Stimulated activated CD8-positive, alpha-beta memory T cell treated with anti-CD3 and anti-CD28 coated beads, Interleukin-15, amount 100 ng/mL, for 48 hours (primary cell): ENCODE results near the gene MMP20.

Source experiments
- DNase-seq, 2 donors: peaks; one replicate each; pipeline ENCODE4 v3.0.0-alpha.2; 2020; ENCODE audit warnings: low read depth in 2 of 2

The MMP20 gene

GRCh38 chr11:102560555-102561011 lies 64.5 kb downstream of the MMP20 start:
- DNase-seq, result no peak

- DNase-seq, result no peak
Measured at GRCh38 chr11:102559839-102560238, 65.3 kb downstream of the MMP20 start.

- no peak for DNase-seq
Measured at GRCh38 chr11:102555091-102555490, 70.0 kb downstream of the MMP20 start.

GRCh38 chr11:102553835-102554282 lies 71.3 kb downstream of the MMP20 start:
- DNase-seq, result no peak

GRCh38 chr11:102552447-102553194 lies 72.5 kb downstream of the MMP20 start:
- no peak for DNase-seq

- DNase-seq, result no peak
Measured at GRCh38 chr11:102552020-102552419, 73.1 kb downstream of the MMP20 start.

- DNase-seq, result no peak
Measured at GRCh38 chr11:102551169-102551781, 73.9 kb downstream of the MMP20 start.

GRCh38 chr11:102546923-102547471 lies 78.1 kb downstream of the MMP20 start:
- no peak for DNase-seq

GRCh38 chr11:102546427-102546826 lies 78.7 kb downstream of the MMP20 start:
- no peak for DNase-seq

GRCh38 chr11:102545701-102546100 lies 79.4 kb downstream of the MMP20 start:
- no peak for DNase-seq

GRCh38 chr11:102544594-102544993 lies 80.5 kb downstream of the MMP20 start:
- no peak for DNase-seq

GRCh38 chr11:102539567-102539966 lies 85.6 kb downstream of the MMP20 start:
- no peak for DNase-seq

- no peak for DNase-seq
Measured at GRCh38 chr11:102538932-102539331, 86.2 kb downstream of the MMP20 start.

GRCh38 chr11:102534261-102534872 lies 90.8 kb downstream of the MMP20 start:
- DNase-seq, result no peak

- no peak for DNase-seq
Measured at GRCh38 chr11:102530558-102530957, 94.6 kb downstream of the MMP20 start, which contains the start of gene MMP7. TSS of gene MMP7 (minus strand) at chr11:102530747. CDS start at chr11:102530700, 47 bp downstream.

GRCh38 chr11:102528618-102529017 lies 96.5 kb downstream of the MMP20 start:
- no peak for DNase-seq

GRCh38 chr11:102527684-102528083 lies 97.4 kb downstream of the MMP20 start:
- no peak for DNase-seq

- no peak for DNase-seq
Measured at GRCh38 chr11:102527041-102527440, 98.1 kb downstream of the MMP20 start.
